Keratinocyte (primary cell): Measurements from ENCODE around the gene FREM2.

Source experiments
- CTCF ChIP-seq, 3 experiments: IDR thresholded peaks in 1 of 3; conservative IDR thresholded peaks in 1 of 3; optimal IDR thresholded peaks in 1 of 3; 2 replicates in 2 of 3; 3 replicates in 1 of 3; pipeline versions ENCODE3 to v1.5.1; 2011; ENCODE audit warnings: low read length in 3 of 3, mild to moderate bottlenecking in 3 of 3, moderate library complexity in 2 of 3, control low read depth in 1 of 3, inconsistent platforms in 1 of 3; ENCODE audit not compliant: insufficient read depth in 2 of 3; ENCODE audit errors: extremely low read depth in 1 of 3
- EZH2 ChIP-seq: IDR thresholded peaks from one replicate; pipeline ENCODE4 v1.6.1; 2012; ENCODE audit warnings: inconsistent platforms, mild to moderate bottlenecking, low read length, moderate library complexity

- no peak for TF ChIP-seq CTCF (optimal IDR thresholded peaks at IDR 0.05 in 1 of 3, IDR thresholded peaks at IDR 0.05 in 1 of 3, conservative IDR thresholded peaks at IDR 0.05 in 1 of 3; ENCODE audit: extremely low read depth in 1 of 3, insufficient read depth in 2 of 3, low read length in 3 of 3)
- TF ChIP-seq EZH2: no peak
Measured at GRCh38 chr13:38703255-38703654, 16.4 kb downstream of the FREM2 start.
